GM18861 (cell line): ENCODE results near the gene TASOR2.

Experiments
- ATAC-seq: cut with Tn5 transposase; IDR thresholded peaks from one replicate; pipeline ENCODE4 v1.9.1; 2021; ENCODE audit not compliant: unreplicated experiment

Gene TASOR2

GRCh38 chr10:5656737-5657579, 27.7 kb upstream of the TASOR2 start:
- no peak for ATAC-seq

GRCh38 chr10:5658871-5659618, 25.6 kb upstream of the TASOR2 start:
- no peak for ATAC-seq

GRCh38 chr10:5659702-5660528, 24.7 kb upstream of the TASOR2 start:
- ATAC-seq = peak; percentile 67

- no peak for ATAC-seq
Measured at GRCh38 chr10:5661043-5661442, 23.6 kb upstream of the TASOR2 start.

- no peak for ATAC-seq
Measured at GRCh38 chr10:5662708-5663579, 21.7 kb upstream of the TASOR2 start.

- no peak for ATAC-seq
Measured at GRCh38 chr10:5663692-5664427, 20.8 kb upstream of the TASOR2 start.

- no peak for ATAC-seq
Measured at GRCh38 chr10:5665373-5666007, 19.1 kb upstream of the TASOR2 start.

GRCh38 chr10:5666008-5666840, 18.4 kb upstream of the TASOR2 start, which contains the start of gene ASB13:
Gene ASB13 (minus strand): TSS chr10:5666595. CDS start chr10:5666551, 44 bp downstream.
- no peak for ATAC-seq

- no peak for ATAC-seq
Measured at GRCh38 chr10:5666841-5667630, 17.6 kb upstream of the TASOR2 start.

- ATAC-seq = no peak
Measured at GRCh38 chr10:5668429-5668828, 16.2 kb upstream of the TASOR2 start.

GRCh38 chr10:5669604-5670003, 15.0 kb upstream of the TASOR2 start:
- no peak for ATAC-seq

- ATAC-seq = no peak
Measured at GRCh38 chr10:5670662-5671375, 13.8 kb upstream of the TASOR2 start.

- ATAC-seq = no peak
Measured at GRCh38 chr10:5678397-5679036, 6.1 kb upstream of the TASOR2 start.

GRCh38 chr10:5679037-5679435, 5.6 kb upstream of the TASOR2 start:
- no peak for ATAC-seq

- ATAC-seq = no peak
Measured at GRCh38 chr10:5679606-5680005, 5.0 kb upstream of the TASOR2 start.

GRCh38 chr10:5681930-5682329, 2.7 kb upstream of the TASOR2 start:
- no peak for ATAC-seq
